ENCODE results near the gene MITD1.
"Not testable (repeated sequence)": the region's sequence is repeated elsewhere in the genome, so short reads cannot be mapped to it uniquely, and the experiment has no call there.

Gene MITD1

DNA sequence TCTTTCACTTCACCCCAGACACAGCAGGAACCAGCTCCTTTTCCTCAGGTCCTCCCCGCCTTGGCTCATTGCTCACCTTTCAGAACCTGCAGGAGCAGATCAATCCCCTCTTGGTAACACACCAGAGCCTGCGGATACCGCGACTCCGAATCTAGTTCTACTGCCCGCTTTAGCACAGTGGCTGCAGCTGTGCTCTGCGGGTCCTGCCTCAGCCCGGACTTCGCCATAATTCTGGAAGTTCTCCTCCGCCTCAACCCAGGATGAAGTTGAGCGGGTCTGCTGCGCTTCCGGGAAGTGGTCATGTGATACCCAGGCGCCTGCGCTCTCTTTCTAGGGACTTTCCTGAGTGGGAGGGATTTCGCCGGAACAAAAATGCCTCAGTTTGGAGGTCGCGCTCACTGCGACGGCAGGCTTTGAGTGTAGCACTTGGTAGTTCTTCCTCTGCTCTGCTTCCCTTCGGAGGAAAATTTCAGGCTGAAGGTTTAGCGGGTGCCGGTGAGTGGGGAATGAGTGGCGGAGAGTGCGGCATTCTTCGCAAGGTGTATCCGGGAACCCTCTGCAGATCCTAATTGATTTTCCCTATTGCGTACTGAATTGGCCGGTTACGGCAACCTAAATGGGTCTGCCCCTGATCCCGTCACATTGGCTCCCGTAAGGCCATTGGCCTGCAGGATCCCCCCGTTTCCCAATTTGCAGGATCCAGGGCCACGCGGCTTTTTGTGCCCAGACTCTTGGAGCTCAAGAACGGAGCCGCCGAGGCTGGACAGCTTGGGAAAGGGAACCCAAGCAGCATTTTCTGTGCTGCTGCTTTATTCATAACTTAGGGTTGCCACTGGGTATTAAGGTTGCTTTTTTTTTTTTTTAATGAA is at the start of gene MITD1, which contains the start of gene MRPL30:
TSS of gene MITD1 (minus strand) at position 304 of the 869 bp plus-strand sequence. CDS start at position 227, 77 bp downstream.
TSS of gene MRPL30 (plus strand) at position 430 of the 869 bp plus-strand sequence. CDS start 5,020 bp downstream, outside the sequence.
- DNase-seq (ENCODE audit: low read depth), result peak; percentile 100

DNA sequence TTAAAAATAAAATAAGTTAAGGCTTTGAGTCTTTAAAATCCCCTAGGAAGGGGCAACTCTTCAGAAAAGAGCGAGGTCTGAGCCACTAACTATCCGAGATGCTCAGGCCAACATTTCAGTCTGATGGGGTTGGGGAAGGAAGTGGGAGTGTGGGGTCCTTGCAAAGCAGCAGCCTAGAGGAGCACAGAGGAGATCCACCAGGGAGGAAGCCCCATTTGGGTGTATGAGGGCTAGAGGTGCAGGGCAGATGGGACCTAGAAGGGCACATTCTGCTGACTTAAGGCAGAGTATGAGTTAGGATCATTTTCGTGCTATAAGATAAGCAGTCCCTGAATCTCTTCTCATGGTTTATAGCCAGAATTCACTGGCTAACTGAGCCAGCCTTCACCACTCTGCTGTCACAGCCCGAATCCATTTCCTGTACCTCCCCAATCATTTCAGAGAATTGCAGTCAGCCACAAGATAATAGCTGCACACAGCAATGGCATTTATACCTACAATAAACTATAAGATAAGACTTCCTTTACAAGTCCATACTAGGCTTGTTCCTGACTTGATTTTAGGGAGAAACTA is 37.2 kb upstream of the MITD1 start:
- DNase-seq (ENCODE audit: low read depth), result no peak

DNA sequence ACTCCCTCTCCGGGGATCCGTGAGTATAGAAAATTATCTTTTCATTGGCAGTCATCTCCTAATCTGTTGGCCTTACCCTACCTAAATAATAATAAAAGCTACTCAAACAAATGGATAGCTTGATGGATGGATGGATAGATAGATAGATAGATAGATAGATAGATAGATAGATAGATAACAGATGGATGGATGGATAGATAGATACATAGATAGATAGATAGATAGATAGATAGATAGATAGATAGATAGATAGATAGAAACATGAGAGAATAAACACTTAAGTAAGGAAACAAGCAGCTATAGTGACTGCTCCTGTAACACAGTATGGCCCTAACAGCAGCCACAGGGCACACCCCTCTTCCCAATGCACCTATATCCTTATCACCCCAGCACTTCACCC is 35.2 kb upstream of the MITD1 start:
- DNase-seq (ENCODE audit: low read depth), result no peak

DNA sequence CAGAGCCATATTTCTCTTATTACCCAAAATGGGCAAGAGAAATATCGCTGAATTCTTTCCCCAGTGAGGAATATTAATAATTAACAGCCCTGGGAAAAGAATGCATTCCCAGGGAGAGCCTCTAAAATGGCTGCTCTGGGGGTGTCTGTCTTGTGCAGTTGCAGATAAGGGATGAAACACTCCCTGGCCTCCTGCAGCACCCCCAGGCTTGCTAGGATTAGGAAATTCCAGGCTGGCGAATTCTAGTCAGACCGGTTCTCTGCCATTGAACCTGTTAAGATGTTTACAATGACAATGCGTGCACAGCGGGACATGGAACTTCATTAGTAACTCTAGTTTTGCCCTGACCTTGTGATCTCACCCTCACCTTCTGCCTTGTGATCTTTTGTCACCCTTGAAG is 24.6 kb upstream of the MITD1 start:
- no peak for DNase-seq (ENCODE audit: low read depth)

DNA sequence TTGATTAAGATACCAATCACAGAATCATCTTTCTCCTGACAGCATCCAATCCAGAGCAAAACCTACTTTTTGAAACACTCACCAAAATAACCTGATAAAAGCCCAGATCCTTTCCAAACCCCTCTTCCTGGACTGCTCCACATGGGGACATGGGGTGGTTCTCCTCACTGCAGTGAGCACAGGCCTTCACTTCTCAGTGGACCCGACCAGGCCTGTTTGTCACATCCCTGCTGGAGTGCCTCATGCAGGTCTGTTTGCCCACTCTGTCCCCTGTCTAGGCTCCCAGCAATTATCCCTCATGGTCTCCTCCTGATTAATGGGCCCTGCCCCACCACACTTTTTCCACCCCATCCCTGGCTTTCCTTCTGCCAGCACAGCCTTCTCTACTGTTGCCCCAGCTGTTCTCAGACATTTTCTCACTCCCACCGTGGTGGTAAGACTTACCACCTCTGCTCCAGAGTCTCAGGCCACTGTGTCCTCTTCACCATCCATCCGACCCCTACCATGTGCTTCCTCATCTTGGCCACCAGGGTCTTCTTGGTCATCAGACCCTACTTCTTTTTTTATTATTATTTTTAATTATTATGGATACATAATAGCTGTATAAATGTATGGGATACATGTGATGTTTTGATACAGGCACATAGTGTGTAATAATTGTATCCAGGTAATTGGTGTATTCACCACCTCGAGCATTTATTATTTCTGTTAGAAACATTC is 21.3 kb upstream of the MITD1 start:
- no peak for DNase-seq (ENCODE audit: low read depth)

- no peak for DNase-seq (ENCODE audit: low read depth)
Measured at GRCh38 chr2:99200076-99200800, 19.4 kb upstream of the MITD1 start.

DNA sequence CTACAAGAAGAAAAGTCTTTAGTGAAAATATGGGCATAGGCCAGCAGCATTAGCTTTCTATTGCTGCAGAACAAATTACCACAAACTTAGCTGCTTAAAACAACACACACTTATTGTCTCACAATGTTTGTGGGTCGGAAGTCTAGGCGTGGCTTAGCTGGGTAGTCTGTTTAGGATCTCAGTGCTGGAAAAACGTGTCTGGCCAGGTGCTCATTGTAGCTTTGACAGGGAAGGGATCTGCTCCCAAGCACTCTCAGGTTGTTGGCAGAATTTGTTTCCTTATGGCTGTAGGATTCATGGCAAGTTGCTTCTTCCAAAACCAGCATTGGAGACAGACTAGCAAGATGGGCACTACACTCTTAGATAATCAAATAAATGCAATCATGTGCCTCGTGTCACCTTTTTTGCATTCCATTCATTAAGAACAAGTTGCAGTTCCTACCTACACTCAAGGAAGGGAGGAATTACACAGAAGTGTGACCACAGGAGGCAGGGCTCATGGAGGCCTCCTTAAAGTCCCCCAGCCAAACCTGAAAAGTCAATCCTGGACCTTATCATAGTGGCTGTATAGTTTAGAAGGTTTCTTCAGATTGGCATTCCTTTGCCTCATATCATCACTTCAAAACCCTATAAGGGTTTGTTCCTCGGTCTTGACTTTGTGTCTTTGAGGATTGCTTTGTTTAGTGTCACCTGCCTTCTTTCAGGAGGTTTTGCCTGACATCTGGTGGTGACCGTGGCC is 17.4 kb upstream of the MITD1 start:
- no peak for DNase-seq (ENCODE audit: low read depth)

GRCh38 chr2:99192364-99192763 is 11.5 kb upstream of the MITD1 start:
- DNase-seq (ENCODE audit: low read depth), result not testable (repeated sequence)

DNA sequence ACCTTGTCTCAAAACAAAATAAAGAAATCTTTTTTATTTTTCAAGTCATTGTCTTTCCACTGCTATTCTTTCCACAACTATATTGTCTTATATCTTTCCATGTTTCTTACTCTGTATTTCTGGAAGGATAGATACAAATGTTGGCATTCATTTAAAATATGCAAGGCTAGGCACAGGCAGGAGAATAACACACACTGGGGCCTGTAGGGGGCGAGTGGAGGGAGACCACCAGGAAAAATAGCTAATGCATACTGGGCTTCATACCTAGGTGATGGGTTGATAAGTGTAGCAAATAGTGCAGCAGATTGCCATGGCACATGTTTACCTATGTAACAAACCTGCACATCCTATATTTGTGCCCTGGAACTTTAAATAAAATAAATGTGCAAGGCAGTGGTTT is 9.7 kb upstream of the MITD1 start:
- DNase-seq (ENCODE audit: low read depth), result no peak

GRCh38 chr2:99188357-99188756 is 7.5 kb upstream of the MITD1 start:
- no peak for DNase-seq (ENCODE audit: low read depth)

DNA sequence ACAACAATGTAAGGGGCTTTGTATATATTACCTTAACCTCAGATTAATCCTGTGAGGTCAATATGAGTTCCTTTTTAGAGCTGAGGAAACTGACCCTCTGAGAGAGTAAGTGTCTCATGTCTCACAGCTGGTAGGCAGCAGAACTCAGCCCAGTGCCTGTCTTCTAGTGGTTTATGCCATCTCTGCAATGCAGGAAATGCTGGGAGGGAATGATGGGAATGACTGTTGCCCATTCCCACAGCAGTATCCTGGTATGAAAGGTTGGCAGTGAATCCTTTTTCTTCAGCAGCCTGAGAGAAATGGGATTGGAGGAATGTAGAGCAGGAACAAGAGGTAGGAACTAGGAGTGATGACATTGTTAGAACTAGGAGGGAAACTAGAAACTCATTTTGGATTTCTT is 6.2 kb upstream of the MITD1 start:
- no peak for DNase-seq (ENCODE audit: low read depth)

DNA sequence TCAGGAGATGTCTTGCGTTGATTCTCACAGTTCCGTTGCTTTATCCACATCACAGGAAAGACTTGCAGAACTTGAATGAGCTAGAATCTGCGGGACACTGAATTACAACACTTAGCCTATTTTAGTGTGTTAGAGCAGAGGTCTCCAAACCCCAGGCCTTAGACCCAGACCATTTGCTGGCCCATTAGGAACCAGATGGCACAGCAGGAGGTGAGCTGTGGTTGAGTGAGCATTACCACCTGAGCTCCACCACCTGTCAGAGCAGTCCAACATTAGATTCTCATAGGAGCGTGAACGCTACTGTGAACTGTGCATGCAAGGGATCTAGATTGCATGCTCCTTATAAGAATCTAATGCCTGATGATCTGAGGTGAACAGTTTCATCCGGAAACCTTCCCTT is 4.0 kb upstream of the MITD1 start:
- no peak for DNase-seq (ENCODE audit: low read depth)

DNA sequence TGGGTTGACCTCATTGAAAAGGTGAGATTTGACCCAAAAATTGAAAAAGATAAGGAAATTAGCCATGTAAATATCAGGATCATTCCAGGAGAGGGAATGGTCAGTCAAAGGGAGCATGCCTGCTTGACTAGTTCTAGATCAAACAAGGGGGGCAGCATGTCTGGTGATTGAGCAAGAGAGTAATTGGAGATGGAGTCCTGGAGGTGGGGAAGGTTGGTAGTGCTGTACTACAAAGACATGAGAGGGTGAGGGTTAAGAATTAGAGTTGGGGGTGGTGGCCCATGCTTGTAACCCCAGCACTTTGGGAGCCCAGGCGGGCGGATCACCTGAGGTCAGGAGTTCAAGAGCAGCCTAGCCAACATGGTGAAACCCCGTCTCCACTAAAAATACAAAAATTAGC is 2.2 kb upstream of the MITD1 start:
- no peak for DNase-seq (ENCODE audit: low read depth)

DNA sequence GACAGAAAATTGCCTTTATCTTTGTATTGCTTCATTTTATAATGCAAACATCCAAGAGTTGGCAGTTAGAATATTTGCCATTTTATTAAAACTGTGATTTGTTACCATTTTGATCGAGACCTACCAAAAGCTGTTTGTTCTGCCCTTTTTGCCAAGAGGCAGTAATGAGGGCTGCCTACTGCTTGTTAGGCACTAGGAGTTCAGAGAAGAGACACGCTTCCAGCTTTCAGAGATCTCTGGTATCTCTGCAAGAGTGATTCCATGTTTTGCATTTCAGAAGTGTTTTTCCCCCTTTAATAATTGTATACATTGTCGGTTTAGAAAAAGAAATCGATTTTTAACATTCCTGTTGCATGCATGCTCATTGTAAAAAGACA is 754 bp upstream of the MITD1 start:
- peak; percentile 16 for DNase-seq (ENCODE audit: low read depth)

- no peak for DNase-seq (ENCODE audit: low read depth)
Measured at GRCh38 chr2:99171377-99172140, 9.3 kb downstream of the MITD1 start.

GRCh38 chr2:99169534-99169933 is 11.3 kb downstream of the MITD1 start:
- no peak for DNase-seq (ENCODE audit: low read depth)

DNA sequence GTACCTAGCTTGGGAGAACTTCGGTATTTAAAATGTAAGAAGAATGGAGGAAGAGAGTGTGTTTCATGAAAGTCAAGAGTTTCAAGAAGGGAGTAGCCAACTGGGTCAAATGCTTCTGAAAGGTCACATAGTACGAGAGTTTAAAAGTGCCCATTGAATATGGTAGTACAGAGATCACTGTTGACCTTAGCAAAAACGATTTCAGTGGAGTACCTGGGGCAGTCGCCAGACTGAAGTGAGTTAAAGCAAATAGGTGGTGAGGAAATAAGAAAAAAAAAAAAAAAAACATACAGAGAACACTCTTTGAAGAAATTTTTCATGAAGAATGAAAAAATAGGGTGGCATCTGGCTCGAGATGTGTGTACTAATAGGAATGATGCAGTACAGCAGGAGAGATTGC is 14.6 kb downstream of the MITD1 start:
- DNase-seq (ENCODE audit: low read depth), result no peak

DNA sequence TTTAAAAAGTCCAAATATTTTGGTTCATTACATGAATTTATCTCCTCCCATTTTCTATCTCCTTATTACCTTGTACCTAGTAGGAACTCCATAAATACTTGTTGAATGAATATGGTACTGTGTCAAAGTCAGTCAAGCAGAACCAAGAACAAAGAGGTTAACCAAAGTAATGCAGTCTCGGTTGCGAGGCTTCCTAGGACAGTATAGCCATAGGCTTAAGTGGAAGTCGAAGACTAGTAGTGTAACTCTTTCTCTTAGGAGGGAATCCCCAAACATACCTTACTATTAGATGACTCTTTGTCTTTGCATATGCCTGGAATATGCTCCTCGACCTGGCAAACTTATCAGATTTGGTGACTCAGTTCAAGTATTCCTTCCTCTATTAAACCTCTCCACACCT is 21.3 kb downstream of the MITD1 start:
- no peak for DNase-seq (ENCODE audit: low read depth)

- no peak for DNase-seq (ENCODE audit: low read depth)
Measured at GRCh38 chr2:99158599-99158998, 22.3 kb downstream of the MITD1 start.

DNA sequence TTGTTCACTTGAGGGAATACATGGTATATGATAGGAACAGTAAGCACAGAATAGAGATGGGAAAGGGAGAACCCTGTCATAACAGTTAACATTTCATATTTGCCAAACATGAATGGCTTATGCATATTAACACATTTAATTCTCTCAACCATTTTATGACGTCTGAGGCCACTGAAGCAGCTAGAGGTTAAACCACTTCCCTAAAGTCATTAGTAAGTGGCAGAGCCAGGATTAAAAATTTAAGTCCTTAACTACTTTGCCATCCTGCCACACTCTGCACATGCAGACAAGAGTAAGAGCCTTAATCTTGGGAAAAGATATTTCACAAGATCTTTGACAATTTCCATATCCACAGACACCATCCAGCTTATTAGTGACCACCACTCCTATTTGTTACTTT is 24.0 kb downstream of the MITD1 start:
- no peak for DNase-seq (ENCODE audit: low read depth)

Data from HS-5 (cell line).